Inflammatory macrophage treated with lipopolysaccharide for 4 hours (primary cell): ENCODE data around the gene BCAR1.
"Not testable (repeated sequence)": the region's sequence is repeated elsewhere in the genome, so short reads cannot be mapped to it uniquely, and the experiment has no call there.

Source experiments
- DNase-seq: peaks from one replicate; pipeline ENCODE4 v3.0.0-alpha.2; 2020

Gene BCAR1

GRCh38 chr16:75252946-75253911 lies 1.8 kb upstream of the BCAR1 start:
- no peak for DNase-seq

- no peak for DNase-seq
These were observed 833 bp upstream of the BCAR1 start for GRCh38 chr16:75252049-75252864.

DNA sequence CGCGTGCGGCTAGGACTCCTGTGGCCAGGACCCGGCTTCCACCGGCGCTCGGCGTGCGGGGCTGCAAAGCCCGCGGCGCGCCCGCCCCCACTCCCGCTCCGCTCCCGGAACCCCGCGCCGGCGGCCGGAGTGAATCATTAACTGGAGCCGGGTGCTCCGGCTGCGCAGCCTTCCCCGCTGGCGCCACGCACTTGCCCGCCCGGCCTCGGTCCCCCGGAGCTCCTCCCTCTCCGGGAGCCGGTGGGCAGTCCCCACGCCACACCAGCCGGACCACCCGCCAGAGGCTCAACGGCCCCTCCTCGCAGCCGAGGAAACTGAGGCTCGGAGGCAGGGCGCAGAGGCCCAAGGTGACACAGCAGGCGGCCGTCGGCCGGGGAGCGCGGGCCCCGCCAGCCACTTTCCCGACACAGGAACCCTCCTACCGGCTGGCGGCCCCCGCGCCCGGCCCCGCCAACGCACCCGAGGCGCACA lies 580 bp downstream of the BCAR1 start:
- peak; percentile 10 for DNase-seq

GRCh38 chr16:75250089-75250808 lies 1.2 kb downstream of the BCAR1 start:
- no peak for DNase-seq

DNA sequence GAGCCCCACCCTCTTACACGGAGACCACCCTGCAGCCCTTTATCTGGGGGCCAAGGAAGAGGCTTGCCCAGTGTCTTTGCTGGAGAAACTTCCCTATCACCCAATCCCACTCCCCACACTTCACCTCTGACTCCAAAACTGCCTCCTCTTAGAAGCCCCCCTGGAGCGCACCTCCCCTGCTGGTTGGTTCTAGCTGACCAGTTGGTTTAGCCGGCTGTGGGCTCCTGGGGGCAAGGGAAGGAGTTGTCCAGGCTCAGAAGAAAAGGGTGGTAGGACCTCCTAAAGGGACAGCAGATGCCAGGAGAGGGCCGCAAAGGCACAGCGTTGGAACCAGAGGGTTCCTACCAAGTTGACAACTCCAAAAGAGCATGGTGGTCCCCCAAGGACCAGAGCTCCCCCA lies 2.0 kb downstream of the BCAR1 start:
- DNase-seq, result no peak

DNA sequence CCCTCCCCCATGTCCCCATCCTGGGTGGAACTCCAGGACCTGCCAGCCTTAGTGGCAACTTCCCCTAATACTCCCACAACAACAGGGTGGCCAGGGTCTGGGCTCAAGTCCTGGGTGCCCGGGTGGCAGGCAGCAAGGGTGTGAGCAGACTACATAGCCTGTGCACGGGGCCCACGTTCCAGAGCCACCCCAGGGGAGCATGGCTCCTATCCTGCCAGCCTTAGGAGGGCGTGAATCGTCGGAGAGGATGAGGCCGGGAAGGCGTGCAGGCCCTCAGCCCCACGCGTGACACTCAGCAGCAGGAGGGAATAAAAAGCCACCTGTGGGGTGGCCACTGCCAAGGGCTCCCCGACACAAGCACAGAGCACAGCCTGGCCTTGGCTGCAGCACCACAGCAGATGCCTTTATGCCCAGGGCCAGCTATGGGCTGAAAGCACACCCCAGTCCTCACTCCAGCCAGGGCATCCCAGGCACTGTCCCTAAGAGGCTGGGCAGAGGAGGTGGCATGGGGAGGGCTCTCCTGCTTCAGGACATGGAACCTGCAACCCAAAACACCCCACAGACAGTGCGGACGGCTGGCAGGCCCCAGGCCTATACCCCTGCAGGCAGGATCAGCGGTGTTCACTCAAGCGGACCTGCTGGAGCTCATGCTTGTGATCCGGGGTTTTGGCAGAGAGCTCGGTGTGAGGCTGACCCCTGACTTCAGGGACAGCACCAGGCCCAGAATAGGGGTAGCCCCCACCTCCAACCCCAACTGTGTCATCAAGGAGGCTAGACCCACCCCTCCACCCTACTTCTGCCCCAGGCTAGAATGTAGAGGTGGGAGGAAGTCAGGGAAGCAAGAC lies 2.7 kb downstream of the BCAR1 start:
- DNase-seq, result no peak

GRCh38 chr16:75248142-75248535 lies 3.3 kb downstream of the BCAR1 start:
- no peak for DNase-seq

- no peak for DNase-seq
These were observed 4.2 kb downstream of the BCAR1 start for GRCh38 chr16:75247249-75247648.

DNA sequence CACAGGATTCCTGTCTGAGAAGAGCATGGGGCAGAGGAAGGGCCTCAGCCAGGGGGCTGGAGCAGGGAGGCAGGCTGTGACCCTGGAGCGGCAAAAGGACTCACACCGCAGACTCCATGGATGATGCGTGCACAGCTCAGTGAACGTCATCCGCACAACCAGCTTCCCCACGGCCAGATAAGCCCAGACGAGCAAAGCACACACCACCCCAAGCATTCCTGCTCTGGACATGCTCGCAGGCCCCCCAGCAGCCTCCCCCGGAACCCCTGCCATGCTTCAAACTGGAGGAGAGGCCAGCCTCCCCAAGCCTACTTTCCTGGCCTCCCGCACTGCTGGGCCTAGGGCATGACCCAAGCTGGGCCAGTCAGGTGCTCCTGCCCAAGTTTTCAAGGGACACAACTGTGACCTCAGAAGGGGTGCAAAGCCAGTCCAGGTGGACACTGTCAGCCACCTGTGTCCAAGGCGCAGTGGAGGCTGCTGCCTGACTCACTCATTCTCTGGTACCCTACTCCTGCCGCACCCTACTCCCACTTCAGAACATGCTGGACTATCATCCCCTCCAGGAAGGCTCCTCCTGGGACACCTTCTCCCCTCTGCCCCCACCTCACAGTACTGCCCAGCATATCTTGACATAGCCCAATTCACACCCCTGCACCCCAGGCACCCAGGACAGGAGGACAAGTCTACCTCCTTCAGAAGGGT lies 4.8 kb downstream of the BCAR1 start:
- no peak for DNase-seq

GRCh38 chr16:75244844-75245758 lies 6.3 kb downstream of the BCAR1 start:
- peak; percentile 27 for DNase-seq

- peak; percentile 39 for DNase-seq
These were observed 7.1 kb downstream of the BCAR1 start for GRCh38 chr16:75244225-75244809.

DNA sequence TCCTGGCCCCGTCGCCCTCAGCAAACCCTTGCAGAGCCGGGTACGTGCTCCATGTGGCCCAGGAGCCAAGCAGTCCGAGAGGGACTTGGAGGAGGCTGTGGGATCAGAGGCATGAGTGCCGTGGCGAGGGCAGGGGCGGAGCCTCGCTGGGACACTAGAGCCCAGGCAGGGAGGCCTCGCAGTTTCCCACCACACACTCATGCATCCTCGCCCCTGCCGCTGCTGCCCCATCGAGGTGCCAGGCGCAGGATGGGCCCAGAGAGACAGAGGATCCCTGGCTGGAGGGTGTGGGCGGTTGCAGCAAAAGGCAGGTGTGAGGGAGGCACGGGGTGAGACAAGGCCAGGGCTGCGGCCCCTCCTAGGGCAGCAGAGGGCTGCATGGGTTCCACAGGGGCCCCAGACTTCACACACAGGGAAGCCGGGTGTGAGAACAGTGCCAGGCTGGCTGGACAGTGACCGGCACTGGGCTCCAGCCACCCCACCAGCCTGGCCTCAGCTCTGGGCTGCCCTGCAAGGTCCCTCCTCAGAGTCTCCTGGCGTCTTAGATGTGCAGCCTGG lies 7.7 kb downstream of the BCAR1 start:
- DNase-seq, result no peak

GRCh38 chr16:75242436-75243078 lies 8.9 kb downstream of the BCAR1 start:
- not testable (repeated sequence) for DNase-seq

DNA sequence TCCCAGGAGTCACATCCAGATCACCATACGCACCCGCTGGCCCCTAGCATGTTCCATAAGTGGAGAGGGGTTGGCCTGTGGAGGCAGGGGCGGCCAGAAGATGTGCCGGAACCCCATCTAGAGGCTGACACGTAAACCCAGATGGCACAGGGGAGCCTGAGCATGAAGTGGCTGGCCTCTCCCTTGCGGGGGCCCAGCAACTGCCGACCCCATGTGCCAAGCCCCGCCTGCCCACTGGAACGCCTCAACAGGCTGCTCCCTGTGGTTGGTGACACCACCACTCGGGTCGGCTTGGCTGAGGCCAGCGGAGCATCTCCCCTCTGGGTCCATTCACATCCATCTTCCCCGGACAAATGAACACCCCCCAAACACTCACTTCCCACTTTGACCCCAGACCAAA lies 9.5 kb downstream of the BCAR1 start:
- no peak for DNase-seq

- no peak for DNase-seq
These were observed 10.0 kb downstream of the BCAR1 start for GRCh38 chr16:75241412-75241811.

GRCh38 chr16:75240633-75241032 lies 10.8 kb downstream of the BCAR1 start:
- not testable (repeated sequence) for DNase-seq

DNA sequence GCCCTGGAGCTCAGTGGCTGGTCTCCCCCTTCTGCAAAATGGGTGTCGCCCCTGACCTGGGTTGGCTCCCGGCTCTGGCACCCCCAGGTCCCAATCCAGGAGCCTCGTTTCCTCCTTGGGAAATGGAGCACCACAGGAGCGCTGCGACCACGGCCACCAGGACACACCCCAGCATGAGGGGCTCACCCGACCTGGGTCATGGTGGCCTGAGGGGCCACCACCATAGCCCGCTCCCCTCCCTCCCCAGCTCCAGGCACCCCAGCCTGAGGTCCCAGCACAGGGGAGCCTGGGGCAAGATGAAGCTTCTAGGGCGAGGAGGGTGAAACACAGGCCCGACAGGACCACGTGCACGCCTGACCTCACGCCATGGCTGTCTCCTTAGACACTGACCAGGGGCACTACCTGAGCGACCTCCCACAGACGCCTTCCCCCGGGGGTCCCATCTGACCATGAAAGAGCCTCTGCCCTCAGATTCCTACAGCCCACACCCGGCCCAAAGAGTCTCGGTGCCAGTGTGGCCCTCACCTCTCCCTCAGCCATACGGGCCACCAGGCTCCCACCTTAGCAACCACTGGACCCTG lies 11.8 kb downstream of the BCAR1 start:
- DNase-seq, result no peak

DNA sequence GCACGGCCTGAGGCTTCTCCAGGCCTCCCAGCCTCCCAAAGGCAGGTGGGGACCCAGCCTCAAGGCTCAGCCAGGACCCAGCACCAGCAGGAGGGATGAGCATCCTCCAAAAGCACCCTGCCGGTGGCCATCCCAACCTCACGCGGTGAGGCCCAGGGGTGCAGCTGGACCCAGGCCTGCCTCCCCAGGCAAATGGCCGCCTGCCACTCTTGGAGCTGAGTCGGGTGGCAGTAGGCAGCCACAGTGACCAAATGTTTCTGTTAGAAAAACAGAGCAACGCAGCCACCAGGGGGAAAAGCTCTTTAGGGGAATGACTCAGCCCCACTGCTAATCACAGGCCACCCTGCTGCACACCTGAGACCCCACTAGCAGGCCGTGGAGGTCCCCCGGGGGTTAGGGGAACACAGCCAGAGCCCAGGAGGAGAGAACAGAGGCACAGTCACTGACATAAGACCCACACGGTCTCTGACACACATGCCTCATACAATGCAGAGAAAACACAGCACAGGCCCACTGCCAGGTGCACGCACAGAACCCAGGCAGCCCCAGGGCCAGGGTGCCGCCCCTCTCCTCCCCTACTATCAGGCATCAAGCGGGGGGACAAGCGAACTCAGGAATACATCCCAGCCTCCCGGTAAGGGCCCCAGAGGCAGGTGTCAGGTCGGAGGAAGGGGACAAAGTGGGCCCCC lies 12.4 kb downstream of the BCAR1 start:
- DNase-seq, result no peak
